ENCODE results near the gene ARHGEF11. TPM values are rescaled to one million over a fixed set of nuclear protein-coding genes. Genes with fewer than 3 reads are reported as not detected.

The ARHGEF11 gene
- total and polyA plus RNA-seq, 8 donors, result 6.6 to 125 (median 32.7) TPM

DNA sequence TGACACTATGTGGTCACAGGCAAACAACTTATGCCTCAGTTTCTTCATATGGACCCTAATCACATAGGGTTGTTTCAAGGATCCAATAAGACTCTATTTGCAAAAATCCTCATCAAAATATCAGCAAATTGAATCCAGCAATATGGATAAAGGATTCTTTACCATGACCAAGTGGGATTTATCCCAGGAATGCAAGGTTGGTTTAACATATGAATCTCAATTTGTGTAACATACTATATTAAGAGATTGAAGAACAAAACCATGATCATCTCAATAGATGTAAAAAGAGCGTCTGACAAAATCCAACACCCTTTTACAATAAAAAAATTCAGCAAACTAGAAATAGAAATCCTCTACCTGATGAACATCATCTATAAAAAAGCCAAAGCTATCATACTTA, 23.9 kb downstream of the ARHGEF11 start:
- H3K36me3 ChIP-seq, result peaks cover 0 to 4% (median 1%) of the 10 kb centered on the region in 4 donors
- H3K9me3 ChIP-seq, result peaks cover 0 to 18% (median 10%) of the 10 kb centered on the region in 4 donors
- intact Hi-C loops (cut with DNase I; ENCODE audit: low total_unique reads), result no loop called here
- H3K4me1 ChIP-seq, result peaks cover 0 to 19% (median 15%) of the 10 kb centered on the region in 4 donors
- H3K27ac ChIP-seq, result no peak overlapping the region
- H3K4me3 ChIP-seq, result no peak overlapping the region
- DNase-seq, result no peak
- WGBS, 5 donors, result 93 to 100% (median 95%) methylated on average over 1 of the region's 1 CpG
- H3K27me3 ChIP-seq, result no peaks in the 10 kb centered on the region
- TF ChIP-seq POLR2AphosphoS5 (IDR thresholded peaks at IDR 0.05) (no peak), POLR2A (IDR thresholded peaks at IDR 0.05) (no peak), EP300 (IDR thresholded peaks at IDR 0.05) (no peak), CTCF (IDR thresholded peaks at IDR 0.05) (no peak)

- Histone ChIP-seq H3K4me1 (no peaks in the 10 kb centered on the region), H3K4me3 (no peak overlapping the region), H3K9me3 (peaks cover 0 to 18% (median 10%) of the 10 kb centered on the region in 4 donors), H3K36me3 (peaks cover 0 to 4% (median 1%) of the 10 kb centered on the region in 4 donors), H3K27me3 (no peaks in the 10 kb centered on the region), H3K27ac (no peak overlapping the region)
- intact Hi-C loops (cut with DNase I; ENCODE audit: low total_unique reads), result no loop called here
- no peak for TF ChIP-seq POLR2A (IDR thresholded peaks at IDR 0.05)
- TF ChIP-seq POLR2AphosphoS5 (IDR thresholded peaks at IDR 0.05), result no peak
- TF ChIP-seq EP300 (IDR thresholded peaks at IDR 0.05), result no peak
- no peak for TF ChIP-seq CTCF (IDR thresholded peaks at IDR 0.05)
- DNase-seq, result no peak
Observed at GRCh38 chr1:157019457-157019856, 26.1 kb downstream of the ARHGEF11 start.

DNA sequence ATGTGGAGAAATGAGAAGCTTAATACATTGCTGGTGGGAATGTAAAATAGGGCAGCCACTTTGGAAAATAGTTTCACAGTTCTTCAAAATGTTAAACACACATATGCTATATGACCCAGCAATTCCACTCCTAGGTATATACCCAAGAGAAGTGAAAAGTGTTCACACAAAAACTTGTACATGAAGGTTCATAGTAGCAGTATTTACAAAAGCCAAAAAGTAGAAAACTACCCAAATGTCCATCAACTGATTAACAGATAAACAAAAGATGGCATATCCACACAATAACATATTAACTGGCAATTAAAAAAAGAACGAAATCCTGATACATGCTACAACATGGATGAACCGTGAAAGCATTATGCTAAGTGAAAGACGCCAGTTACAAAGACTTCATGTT, 33.7 kb downstream of the ARHGEF11 start:
- Histone ChIP-seq H3K4me3 (no peak overlapping the region), H3K27me3 (no peaks in the 10 kb centered on the region), H3K9me3 (no peaks in the 10 kb centered on the region), H3K27ac (no peak overlapping the region), H3K4me1 (peaks cover 18 to 29% (median 24%) of the 10 kb centered on the region in 4 donors), H3K36me3 (no peaks in the 10 kb centered on the region)
- TF ChIP-seq POLR2AphosphoS5 (IDR thresholded peaks at IDR 0.05) (no peak), EP300 (IDR thresholded peaks at IDR 0.05) (no peak), POLR2A (IDR thresholded peaks at IDR 0.05) (no peak), CTCF (IDR thresholded peaks at IDR 0.05) (no peak)
- DNase-seq, result no peak
- intact Hi-C loops (cut with DNase I; ENCODE audit: low total_unique reads), result no loop called here
- WGBS, 5 donors, result 93 to 99% (median 96%) methylated on average over 3 of the region's 3 CpGs

DNA sequence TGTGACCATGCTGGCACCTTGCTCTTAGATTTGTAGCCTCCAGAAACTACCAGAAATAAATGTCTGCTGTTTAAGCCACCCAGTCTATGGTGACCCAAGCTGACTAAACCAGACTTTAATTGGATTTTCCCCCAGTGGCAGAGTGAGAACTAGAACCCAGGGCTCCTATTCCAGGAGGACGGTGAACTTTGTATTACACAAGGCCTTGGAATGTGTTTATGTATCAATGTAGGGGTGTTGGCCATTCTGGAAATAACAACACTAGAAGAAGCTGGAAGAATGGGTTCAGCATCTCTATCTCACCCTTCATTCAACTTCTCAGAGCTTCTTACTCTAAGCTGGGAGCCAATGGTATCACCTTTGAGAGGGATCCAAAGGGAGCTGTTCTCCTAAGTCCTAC, 37.0 kb downstream of the ARHGEF11 start:
- Histone ChIP-seq H3K4me1 (peaks cover 19 to 48% (median 29%) of the 10 kb centered on the region in 4 donors), H3K9me3 (no peaks in the 10 kb centered on the region), H3K27me3 (no peaks in the 10 kb centered on the region), H3K4me3 (no peak overlapping the region), H3K27ac (no peak overlapping the region), H3K36me3 (no peaks in the 10 kb centered on the region)
- intact Hi-C loops (cut with DNase I; ENCODE audit: low total_unique reads), result no loop called here
- no peak for TF ChIP-seq CTCF (IDR thresholded peaks at IDR 0.05)
- no peak for TF ChIP-seq POLR2AphosphoS5 (IDR thresholded peaks at IDR 0.05)
- no peak for TF ChIP-seq EP300 (IDR thresholded peaks at IDR 0.05)
- TF ChIP-seq POLR2A (IDR thresholded peaks at IDR 0.05), result no peak
- no peak for DNase-seq
- 29 to 52% (median 47%) methylated on average over 1 of the region's 1 CpG for WGBS, 5 donors
